Activated B cell treated with CpG ODN at 0.5 μM for 24 hours (primary cell): Measurements from ENCODE around the gene NT5C3A. TPM values are rescaled to one million over a fixed set of nuclear protein-coding genes. Genes with fewer than 3 reads are reported as not detected.

Experiments used
- total RNA-seq: library from RNA; stranded (reverse); gene quantifications from 2 replicates; pipeline ENCODE4 v1.2.3, GENCODE V29; 2022

Gene NT5C3A
- total RNA-seq, 1 donor from 2014 or later = 40.7 TPM

Other genes with a start within 250 kb of the NT5C3A start
- 35.2 and 39.7 TPM in 2 replicates for gene KBTBD2, start 171.0 kb downstream of the NT5C3A start, total RNA-seq
- 0.51 and 0.69 TPM in 2 replicates for gene FKBP9, start 105.3 kb downstream of the NT5C3A start, total RNA-seq
- 27.4 and 29.6 TPM in 2 replicates for gene RP9, start 46.6 kb upstream of the NT5C3A start, total RNA-seq
- gene BBS9, start 66.8 kb upstream of the NT5C3A start, total RNA-seq = 18.3 and 18.6 TPM in 2 replicates